ENCODE data around the gene PRMT1.

Gene PRMT1

GRCh38 chr19:49641688-49642491 lies 35.2 kb upstream of the PRMT1 start, which contains the start of gene SCAF1:
SCAF1 (plus strand) TSS chr19:49642209; CDS start chr19:49645027, 2,818 bp downstream.
- H3K36me3 Mint-ChIP-seq (ENCODE audit: low read depth), result peaks cover 15% of the 10 kb centered on the region
- peak; percentile 98 for DNase-seq
- no peaks in the 10 kb centered on the region for H3K27me3 Mint-ChIP-seq (ENCODE audit: low read depth, poor library complexity)
- no peak for TF ChIP-seq CTCF (IDR thresholded peaks at IDR 0.05)
- peaks cover 83% of the 10 kb centered on the region for H3K4me1 Mint-ChIP-seq
- H3K4me3 Mint-ChIP-seq, result peak within 1 kb of the TSS; percentile 99
- H3K9me3 Mint-ChIP-seq, result no peaks in the 10 kb centered on the region
- peak within 1 kb of the TSS; percentile 100 for H3K27ac Mint-ChIP-seq

- H3K36me3 Mint-ChIP-seq (ENCODE audit: low read depth), result peaks cover 21% of the 10 kb centered on the region
- no peak for TF ChIP-seq CTCF (IDR thresholded peaks at IDR 0.05)
- H3K4me1 Mint-ChIP-seq, result peaks cover 82% of the 10 kb centered on the region
- no peak for DNase-seq
- H3K27me3 Mint-ChIP-seq (ENCODE audit: low read depth, poor library complexity), result no peaks in the 10 kb centered on the region
- peak overlapping the region; percentile 95 for H3K27ac Mint-ChIP-seq
- H3K4me3 Mint-ChIP-seq, result peak overlapping the region; percentile 99
- no peaks in the 10 kb centered on the region for H3K9me3 Mint-ChIP-seq
These were observed 34.5 kb upstream of the PRMT1 start for GRCh38 chr19:49642492-49643035.

- Mint-ChIP-seq H3K4me3 (peak overlapping the region; percentile 99), H3K36me3 (ENCODE audit: low read depth) (peaks cover 21% of the 10 kb centered on the region), H3K27me3 (ENCODE audit: low read depth, poor library complexity) (no peaks in the 10 kb centered on the region), H3K27ac (peak overlapping the region; percentile 62), H3K9me3 (no peaks in the 10 kb centered on the region), H3K4me1 (peaks cover 73% of the 10 kb centered on the region)
- no peak for DNase-seq
- no peak for TF ChIP-seq CTCF (IDR thresholded peaks at IDR 0.05)
These were observed 33.6 kb upstream of the PRMT1 start for GRCh38 chr19:49643466-49643865.

GRCh38 chr19:49645592-49645991 lies 31.5 kb upstream of the PRMT1 start:
- peak overlapping the region; percentile 45 for H3K27ac Mint-ChIP-seq
- peaks cover 58% of the 10 kb centered on the region for H3K4me1 Mint-ChIP-seq
- peaks cover 35% of the 10 kb centered on the region for H3K36me3 Mint-ChIP-seq (ENCODE audit: low read depth)
- DNase-seq, result no peak
- TF ChIP-seq CTCF (IDR thresholded peaks at IDR 0.05), result no peak
- H3K4me3 Mint-ChIP-seq, result no peak overlapping the region
- no peaks in the 10 kb centered on the region for H3K9me3 Mint-ChIP-seq
- H3K27me3 Mint-ChIP-seq (ENCODE audit: low read depth, poor library complexity), result no peaks in the 10 kb centered on the region

GRCh38 chr19:49645995-49646394 lies 31.1 kb upstream of the PRMT1 start:
- no peak for DNase-seq
- Mint-ChIP-seq H3K27me3 (ENCODE audit: low read depth, poor library complexity) (no peaks in the 10 kb centered on the region), H3K36me3 (ENCODE audit: low read depth) (peaks cover 37% of the 10 kb centered on the region), H3K9me3 (no peaks in the 10 kb centered on the region), H3K4me3 (no peak overlapping the region), H3K4me1 (peaks cover 54% of the 10 kb centered on the region), H3K27ac (peak overlapping the region; percentile 68)
- TF ChIP-seq CTCF (IDR thresholded peaks at IDR 0.05), result no peak

Data from nephron progenitor cell (in vitro differentiated cells).